B cell (primary cell): ENCODE measurements around the gene RNF150. TPM values are rescaled to one million over a fixed set of nuclear protein-coding genes. Genes with fewer than 3 reads are reported as not detected.

Source experiments
- ATAC-seq: fragments of 200-7000 bp; cut with Tn5 transposase; one replicate; pipeline ENCODE4 v1.10.0; 2021; ENCODE audit warnings: low read depth, mild to moderate bottlenecking, moderate number of reproducible peaks, moderate library complexity
- CTCF ChIA-PET: fragments of 350-600 bp; sonication (Branson Sonifier 250); formaldehyde crosslinking; loops from one replicate; lab custom pipeline; 2021; ENCODE audit warnings: antibody characterized with exemption, inconsistent platforms; lab: Charles Lee
- POLR2A ChIA-PET: fragments of 350-600 bp; sonication (Branson Sonifier 250); formaldehyde crosslinking; loops from one replicate; lab custom pipeline; 2021; ENCODE audit warnings: antibody characterized with exemption; lab: Charles Lee
- DNase-seq: peaks from one replicate; pipeline ENCODE4 v3.0.0; 2013
- H2AFZ ChIP-seq: 2 replicates; pipeline ENCODE4 v1.6.1; 2012; ENCODE audit warnings: mild to moderate bottlenecking, low read depth, low read length; ENCODE audit not compliant: insufficient read depth, poor library complexity, severe bottlenecking
- H3K27ac ChIP-seq, 2 donors: 1 replicate in 1 of 2; 2 replicates in 1 of 2; pipeline ENCODE4 v1.5.1; 2012 to 2013; ENCODE audit warnings: low read length in 2 of 2, mild to moderate bottlenecking in 2 of 2, moderate library complexity in 1 of 2
- H3K27me3 ChIP-seq, 4 experiments: fragments of 200-600 bp in 1 of 4; sonication (generic) in 1 of 4; replicated peaks in 1 of 4; 1 replicate in 2 of 4; 2 replicates in 2 of 4; pipeline versions ENCODE4 v1.6.1 to v1.7.0; 2013 to 2016; ENCODE audit warnings: low read length in 3 of 4, mild to moderate bottlenecking in 2 of 4, mixed read lengths in 1 of 4, moderate library complexity in 1 of 4; ENCODE audit not compliant: insufficient read depth in 4 of 4, control insufficient read depth in 3 of 4; ENCODE audit errors: control extremely low read depth in 1 of 4
- H3K36me3 ChIP-seq, 2 experiments: replicated peaks in 1 of 2; 1 replicate in 1 of 2; 2 replicates in 1 of 2; pipeline versions ENCODE4 v1.6.1 to v1.7.1; 2013; ENCODE audit warnings: low read length in 1 of 2; ENCODE audit not compliant: insufficient read depth in 2 of 2, control insufficient read depth in 1 of 2; ENCODE audit errors: control extremely low read depth in 1 of 2, extremely low read depth in 1 of 2
- H3K4me1 ChIP-seq, 2 donors: fragments of 200-600 bp in 1 of 2; sonication (generic) in 1 of 2; 1 replicate in 1 of 2; 2 replicates in 1 of 2; pipeline versions ENCODE4 v1.5.1 to v1.6.1; 2013 to 2017; ENCODE audit warnings: low read length in 2 of 2; ENCODE audit not compliant: control insufficient read depth in 2 of 2, insufficient read depth in 2 of 2
- H3K4me2 ChIP-seq: replicated peaks from 2 replicates; pipeline ENCODE3; 2012; ENCODE audit warnings: mild to moderate bottlenecking, low read depth, low read length; ENCODE audit not compliant: poor library complexity, severe bottlenecking
- H3K4me3 ChIP-seq, 5 experiments: fragments of 200-600 bp in 1 of 5; sonication (generic) in 1 of 5; 1 replicate in 3 of 5; 2 replicates in 2 of 5; pipeline versions ENCODE4 v1.5.1 to v1.7.0; 2011 to 2016; ENCODE audit warnings: low read length in 4 of 5, mild to moderate bottlenecking in 4 of 5, low read depth in 2 of 5, control low read depth in 1 of 5, moderate library complexity in 1 of 5; ENCODE audit not compliant: insufficient read depth in 1 of 5; ENCODE audit errors: control extremely low read depth in 1 of 5, extremely low read depth in 1 of 5
- H3K79me2 ChIP-seq: fragments of 200-600 bp; sonication (generic); one replicate; pipeline ENCODE4 v1.6.0; 2016; ENCODE audit warnings: low read length; ENCODE audit not compliant: control insufficient read depth, insufficient read depth
- H3K9ac ChIP-seq: fragments of 200-600 bp; sonication (generic); 2 replicates; pipeline ENCODE4 v1.6.1; 2017; ENCODE audit warnings: mild to moderate bottlenecking, low read length, moderate library complexity
- H3K9me3 ChIP-seq, 3 donors: one replicate each; pipeline versions ENCODE4 v1.6.1 to v1.7.1; 2013; ENCODE audit warnings: low read length in 2 of 3; ENCODE audit not compliant: control insufficient read depth in 2 of 3, insufficient read depth in 1 of 3; ENCODE audit errors: control extremely low read depth in 1 of 3
- H4K20me1 ChIP-seq: 2 replicates; pipeline ENCODE4 v1.6.0; 2012; ENCODE audit warnings: mild to moderate bottlenecking, low read length; ENCODE audit not compliant: insufficient read depth, control insufficient read depth, poor library complexity, severe bottlenecking
- H3K27ac Mint-ChIP-seq: one replicate; pipeline ENCODE4 v1.8.0; 2021; ENCODE audit warnings: mixed read lengths
- H3K27me3 Mint-ChIP-seq: one replicate; pipeline ENCODE4 v1.8.0; 2021; ENCODE audit warnings: mixed read lengths
- H3K4me1 Mint-ChIP-seq: one replicate; pipeline ENCODE4 v1.8.0; 2021; ENCODE audit warnings: mixed read lengths
- H3K4me3 Mint-ChIP-seq: one replicate; pipeline ENCODE4 v1.8.0; 2021; ENCODE audit warnings: mixed read lengths
- H3K9me3 Mint-ChIP-seq: one replicate; pipeline ENCODE4 v1.8.0; 2022; ENCODE audit warnings: mixed read lengths; ENCODE audit not compliant: insufficient read depth
- CTCF ChIP-seq: fragments of 200-600 bp; IDR thresholded peaks from one replicate; pipeline ENCODE4 v1.8.0; 2022; ENCODE audit warnings: antibody characterized with exemption, mild to moderate bottlenecking
- EZH2 ChIP-seq: IDR thresholded peaks from 2 replicates; pipeline ENCODE4 v1.6.1; 2012; ENCODE audit warnings: borderline replicate concordance, low read depth, mild to moderate bottlenecking, moderate library complexity, low read length; ENCODE audit not compliant: insufficient read depth, poor library complexity, severe bottlenecking
- WGBS: methylation state at CpG from one replicate; pipeline ENCODE4 v1.1.5; 2013; ENCODE audit warnings: missing lambda C conversion rate; ENCODE audit not compliant: insufficient coverage; 5-methylcytosine and 5-hydroxymethylcytosine counted together
- intact Hi-C: fragments of 100-400 bp; cut with micrococcal nuclease; formaldehyde crosslinking; loops from one replicate; pipeline ENCODE4 v1.10.0; 2022
- polyA plus RNA-seq: library from polyadenylated mRNA; depleted of rRNA; stranded (reverse); fragments of >200 nt; gene quantifications from 2 replicates; pipeline ENCODE4 v1.2.3, GENCODE V29; 2012
- total RNA-seq, 2 donors: library from RNA; stranded (reverse); fragments of 120-200 nt in 1 of 2; gene quantifications; 1 replicate in 1 of 2; 2 replicates in 1 of 2; pipeline versions ENCODE4 v1.2.3 to v1.2.4, GENCODE V29; 2013 to 2022

Gene RNF150
- total and polyA plus RNA-seq, 2 donors (not counting 1 experiment from before 2014, with no cell fraction given), result not detected

- no peaks in the 10 kb centered on the region for H4K20me1 ChIP-seq
- Mint-ChIP-seq H3K4me3 (no peak overlapping the region), H3K4me1 (no peaks in the 10 kb centered on the region), H3K9me3 (no peaks in the 10 kb centered on the region), H3K27ac (no peak overlapping the region), H3K27me3 (peaks cover 31% of the 10 kb centered on the region)
- no peak overlapping the region for H3K27ac ChIP-seq
- H3K36me3 ChIP-seq, result no peaks in the 10 kb centered on the region
- H2AFZ ChIP-seq, result no peak overlapping the region
- intact Hi-C loops, result no loop called here
- no peaks in the 10 kb centered on the region for H3K79me2 ChIP-seq
- POLR2A ChIA-PET, result no interaction called here
- 77% methylated on average over 9 of the region's 9 CpGs for WGBS
- H3K4me3 ChIP-seq, result no peak overlapping the region
- no peaks in the 10 kb centered on the region for H3K4me1 ChIP-seq
- H3K27me3 ChIP-seq, result no peaks in the 10 kb centered on the region
- ATAC-seq (no peak), DNase-seq (no peak)
- CTCF ChIA-PET, result no interaction called here
- no peaks in the 10 kb centered on the region for H3K9me3 ChIP-seq
- TF ChIP-seq CTCF, result no peak
- no peak for TF ChIP-seq EZH2
- no peak overlapping the region for H3K9ac ChIP-seq
- H3K4me2 ChIP-seq, result no peak overlapping the region
These were observed 229.5 kb downstream of the RNF150 start for GRCh38 chr4:140903522-140904475.

DNA sequence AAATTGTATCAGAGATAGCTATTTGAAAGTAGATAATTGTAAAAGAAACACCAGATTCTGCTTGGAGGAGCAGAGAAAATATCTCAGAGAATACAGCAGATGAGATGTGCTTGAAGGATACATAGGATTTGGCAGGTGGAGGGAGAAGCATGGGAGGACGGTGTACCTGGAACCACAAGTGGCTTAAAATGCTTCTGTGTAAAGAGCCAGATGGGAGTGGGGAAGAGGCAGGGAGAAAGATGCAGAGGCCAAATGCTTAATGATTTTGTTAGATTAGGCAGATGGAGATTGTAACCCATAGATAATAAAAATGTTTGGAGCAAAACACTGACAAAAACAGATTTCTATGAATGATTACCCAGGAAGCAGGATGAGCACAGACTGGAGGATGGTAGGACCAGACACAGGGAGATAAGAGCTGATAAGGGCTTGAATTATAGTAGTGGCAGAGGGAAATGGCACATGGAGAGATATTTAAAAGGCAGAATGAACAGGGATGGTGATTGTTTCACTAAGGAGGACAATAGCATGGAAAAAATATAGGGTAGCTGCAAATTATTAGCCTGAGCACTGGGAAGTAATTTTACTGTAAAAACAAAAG is 231.4 kb downstream of the RNF150 start:
- H3K4me1 ChIP-seq, result no peaks in the 10 kb centered on the region
- H3K4me3 ChIP-seq, result no peak overlapping the region
- no peaks in the 10 kb centered on the region for H4K20me1 ChIP-seq
- no peaks in the 10 kb centered on the region for H3K9me3 ChIP-seq
- Mint-ChIP-seq H3K4me3 (no peak overlapping the region), H3K4me1 (no peaks in the 10 kb centered on the region), H3K27me3 (peaks cover 31% of the 10 kb centered on the region), H3K9me3 (no peaks in the 10 kb centered on the region), H3K27ac (no peak overlapping the region)
- H3K27ac ChIP-seq, result no peak overlapping the region
- CTCF ChIA-PET, result interaction anchor here (0.7 kb wide), 1 partner anchor 542 kb away, joined by 3 read pairs; no protein-coding TSS in a partner anchor
- 88% methylated on average over 1 of the region's 1 CpG for WGBS
- no peak for TF ChIP-seq EZH2
- TF ChIP-seq CTCF, result no peak
- H3K27me3 ChIP-seq, result no peaks in the 10 kb centered on the region
- H2AFZ ChIP-seq, result no peak overlapping the region
- no peak overlapping the region for H3K9ac ChIP-seq
- intact Hi-C loops, result no loop called here
- H3K79me2 ChIP-seq, result no peaks in the 10 kb centered on the region
- no peak overlapping the region for H3K4me2 ChIP-seq
- ATAC-seq (no peak), DNase-seq (no peak)
- POLR2A ChIA-PET, result no interaction called here
- H3K36me3 ChIP-seq, result no peaks in the 10 kb centered on the region
